ENCODE measurements around the gene SSTR3. TPM values are rescaled to one million over a fixed set of nuclear protein-coding genes. Genes with fewer than 3 reads are reported as not detected.
"Not testable (repeated sequence)": the region's sequence is repeated elsewhere in the genome, so short reads cannot be mapped to it uniquely, and the experiment has no call there.

The SSTR3 gene
- total and polyA plus RNA-seq, 4 experiments from 2014 or later, result 0.50 to 9.3 (median 4.8) TPM

DNA sequence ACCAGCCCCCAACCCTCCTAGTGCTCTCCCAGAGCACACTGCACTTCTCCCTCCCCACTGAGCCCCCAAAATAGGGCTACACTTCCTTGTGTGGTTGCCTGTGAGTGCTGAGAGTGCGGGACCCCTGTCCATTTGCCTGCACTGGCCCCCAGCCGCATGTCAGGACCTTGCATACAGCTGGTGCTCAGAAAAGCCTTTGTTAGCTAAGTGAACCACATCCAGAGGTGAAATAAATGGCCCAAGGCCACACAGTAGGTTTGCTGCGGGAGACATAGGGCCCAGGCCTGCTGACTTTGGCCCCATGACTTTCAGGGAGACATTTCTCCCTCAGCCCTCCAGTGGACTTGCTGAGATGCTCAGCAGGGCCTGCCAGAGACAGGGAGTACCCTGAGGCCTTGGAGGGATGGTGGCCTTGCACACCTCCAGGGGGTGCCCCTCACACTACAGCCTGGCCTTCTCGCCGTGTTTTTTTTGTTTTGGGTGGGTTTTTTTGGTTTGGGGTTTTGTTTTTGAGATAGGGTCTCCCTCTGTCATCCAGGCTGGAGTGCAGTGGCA is 10.2 kb downstream of the SSTR3 start:
- H3K27ac Mint-ChIP-seq, result peak overlapping the region in 5 of 7 donors; percentile 17 to 79 (median 61)

DNA sequence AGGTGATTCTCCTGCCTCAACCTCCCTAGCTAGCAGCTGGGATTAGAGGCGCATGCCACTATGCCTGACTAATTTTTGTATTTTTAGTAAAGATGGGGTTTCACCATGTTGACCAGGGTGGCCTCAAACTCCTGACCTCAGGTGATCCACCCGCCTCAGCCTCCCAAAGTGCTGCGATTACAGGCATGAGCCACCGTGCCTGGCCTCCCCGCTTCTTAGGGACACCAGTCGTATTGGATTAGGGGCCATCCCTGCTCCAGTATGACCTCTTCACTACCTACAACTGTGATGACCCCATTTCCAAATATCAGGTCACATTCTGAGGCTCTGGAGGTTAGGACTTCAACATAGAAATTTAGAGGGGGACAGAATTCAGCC is 10.8 kb downstream of the SSTR3 start:
- H3K27me3 ChIP-seq (ENCODE audit: insufficient read depth, low read length); DNase-seq; H3K9me3 Mint-ChIP-seq; intact Hi-C loops (cut with micrococcal nuclease); H3K36me3 ChIP-seq (ENCODE audit: insufficient read depth, low read length); H3K36me3 Mint-ChIP-seq; H3K4me3 ChIP-seq (ENCODE audit: low read length in 2 of 2); H3K27ac ChIP-seq (ENCODE audit: low read depth, low read length); H3K27me3 Mint-ChIP-seq; H3K4me3 Mint-ChIP-seq; H3K9me3 ChIP-seq (ENCODE audit: control insufficient read depth in 1 of 2, low read length in 2 of 2): not testable (repeated sequence)
- ChIA-PET CTCF (ENCODE audit: partially characterized antibody) (interaction anchor here (1.6 to 6.7 kb wide), 9 partner anchors 17 to 125 kb away, joined by 4 to 108 read pairs (median 62); partner anchors contain the start of genes IL2RB and RAC2), POLR2A (ENCODE audit: partially characterized antibody) (interaction anchor here (1.0 to 7.6 kb wide), 4 partner anchors 18 to 40 kb away, joined by 4 to 129 read pairs (median 110); partner anchors contain the start of gene RAC2)
- H3K4me1 ChIP-seq (ENCODE audit: insufficient read depth, low read length), result peaks cover 30% of the 10 kb centered on the region
- Mint-ChIP-seq H3K4me1 (peaks cover 8 to 21% (median 17%) of the 10 kb centered on the region in 4 donors), H3K27ac (peak overlapping the region in 1 of 7 donors; percentile 57)

More for the DNA sequence above, 10.2 kb downstream of the SSTR3 start:
- Histone ChIP-seq H3K4me1 (ENCODE audit: insufficient read depth, low read length) (peaks cover 24% of the 10 kb centered on the region), H3K36me3 (ENCODE audit: insufficient read depth, low read length) (no peaks in the 10 kb centered on the region), H3K27me3 (ENCODE audit: insufficient read depth, low read length) (no peaks in the 10 kb centered on the region), H3K4me3 (ENCODE audit: low read length in 2 of 2) (no peak overlapping the region), H3K27ac (ENCODE audit: low read depth, low read length) (no peak overlapping the region), H3K9me3 (ENCODE audit: control insufficient read depth in 1 of 2, low read length in 2 of 2) (no peaks in the 10 kb centered on the region)
- Mint-ChIP-seq H3K36me3 (peaks cover 0 to 3% of the 10 kb centered on the region in 2 donors), H3K27me3 (no peaks in the 10 kb centered on the region), H3K9me3 (no peaks in the 10 kb centered on the region), H3K4me3 (no peak overlapping the region), H3K4me1 (peaks cover 8 to 21% (median 17%) of the 10 kb centered on the region in 4 donors)
- POLR2A ChIA-PET (ENCODE audit: partially characterized antibody), result interaction anchor here (0.7 to 7.6 kb wide), 3 partner anchors 17 to 40 kb away, joined by 4 to 125 read pairs (median 4); no protein-coding TSS in a partner anchor
- CTCF ChIA-PET (ENCODE audit: partially characterized antibody), result interaction anchor here (0.7 to 6.7 kb wide), 6 partner anchors 16 to 58 kb away, joined by 3 to 108 read pairs (median 74); partner anchors contain the start of gene RAC2
- intact Hi-C loops (cut with micrococcal nuclease), result no loop called here
- DNase-seq, result no peak

DNA sequence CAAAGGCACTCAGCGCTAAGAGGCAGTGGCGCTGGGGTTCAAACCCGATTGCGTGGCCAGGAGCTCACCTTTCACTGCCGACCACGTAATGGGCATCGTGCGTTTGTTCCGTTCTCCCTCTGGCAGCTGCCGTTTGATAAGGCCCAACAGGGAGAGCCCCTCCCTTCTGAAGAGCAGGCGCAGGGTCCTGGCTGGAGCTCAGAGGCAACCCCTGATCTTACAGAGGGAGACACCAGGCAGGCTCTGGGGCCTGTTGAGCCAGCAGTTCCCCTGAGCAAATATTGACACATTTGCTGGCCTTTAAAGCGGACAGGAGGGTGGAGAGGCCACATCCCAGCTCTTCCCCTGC is 12.5 kb downstream of the SSTR3 start:
- no peaks in the 10 kb centered on the region for H3K9me3 Mint-ChIP-seq
- H3K4me1 Mint-ChIP-seq, result peaks cover 8 to 35% (median 19%) of the 10 kb centered on the region in 4 donors
- Histone ChIP-seq H3K4me3 (ENCODE audit: low read length in 2 of 2) (peak overlapping the region in 1 of 2 donors; percentile 73), H3K27ac (ENCODE audit: low read depth, low read length) (peak overlapping the region; percentile 93), H3K9me3 (ENCODE audit: control insufficient read depth in 1 of 2, low read length in 2 of 2) (no peaks in the 10 kb centered on the region), H3K27me3 (ENCODE audit: insufficient read depth, low read length) (no peaks in the 10 kb centered on the region), H3K36me3 (ENCODE audit: insufficient read depth, low read length) (no peaks in the 10 kb centered on the region), H3K4me1 (ENCODE audit: insufficient read depth, low read length) (peaks cover 34% of the 10 kb centered on the region)
- peak overlapping the region; percentile 79 to 94 (median 92) for H3K27ac Mint-ChIP-seq
- CTCF ChIA-PET (ENCODE audit: partially characterized antibody), result interaction anchor here (0.7 to 6.7 kb wide), 37 partner anchors 10 to 424 kb away, joined by 3 to 108 read pairs (median 4); partner anchors contain the start of genes CYTH4, IFT27, IL2RB and RAC2
- intact Hi-C loops (cut with micrococcal nuclease), result loop anchor here (1.0 to 10.0 kb wide), 10 partner anchors 20 to 423 kb away; partner anchors contain the start of genes IFT27 and RAC2
- no peak for DNase-seq
- peak overlapping the region; percentile 41 to 91 (median 82) for H3K4me3 Mint-ChIP-seq
- POLR2A ChIA-PET (ENCODE audit: partially characterized antibody), result interaction anchor here (0.6 to 7.6 kb wide), 31 partner anchors 10 to 1849 kb away, joined by 3 to 129 read pairs (median 5); partner anchors contain the start of genes C1QTNF6, IFT27, IL2RB and KCTD17
- no peaks in the 10 kb centered on the region for H3K27me3 Mint-ChIP-seq
- H3K36me3 Mint-ChIP-seq, result peaks cover 0 to 3% of the 10 kb centered on the region in 2 donors

DNA sequence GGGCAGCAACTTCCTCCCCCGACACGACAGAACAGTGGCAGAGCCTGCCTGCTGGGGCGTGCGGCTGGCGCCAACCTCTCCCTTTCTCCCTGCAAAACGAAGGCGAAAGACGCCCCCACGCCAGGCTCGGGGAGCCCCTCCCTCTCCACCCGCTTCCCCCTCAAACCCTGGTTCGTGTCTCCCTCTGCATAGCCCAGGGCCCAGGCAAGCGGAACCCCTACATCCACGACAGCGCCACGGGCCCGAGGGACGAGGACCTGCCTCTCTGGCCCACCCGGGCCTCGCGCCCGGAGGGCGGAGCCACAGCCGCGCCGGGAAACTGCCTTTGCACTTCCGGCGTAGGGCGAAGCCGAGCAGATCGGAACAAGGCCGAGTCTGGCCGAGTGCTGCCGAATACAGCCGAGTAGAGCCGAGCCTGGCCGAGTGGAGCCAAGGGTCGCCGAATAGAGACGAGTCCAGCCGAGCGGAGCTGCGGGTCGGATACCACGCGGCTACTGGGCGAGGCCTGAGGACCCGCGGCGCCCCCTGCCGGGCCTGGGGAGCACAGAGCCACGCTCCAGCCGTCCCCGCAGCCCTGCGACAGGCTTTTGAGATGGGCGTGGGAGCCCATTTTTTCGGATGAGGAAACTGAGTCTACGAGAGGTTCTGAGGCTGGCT is 13.0 kb downstream of the SSTR3 start:
- no peaks in the 10 kb centered on the region for H3K36me3 ChIP-seq (ENCODE audit: insufficient read depth, low read length)
- H3K27me3 ChIP-seq (ENCODE audit: insufficient read depth, low read length), result no peaks in the 10 kb centered on the region
- no peaks in the 10 kb centered on the region for H3K9me3 Mint-ChIP-seq
- no peaks in the 10 kb centered on the region for H3K27me3 Mint-ChIP-seq
- peaks cover 39% of the 10 kb centered on the region for H3K4me1 ChIP-seq (ENCODE audit: insufficient read depth, low read length)
- H3K4me1 Mint-ChIP-seq, result peaks cover 10 to 40% (median 22%) of the 10 kb centered on the region in 4 donors
- CTCF ChIA-PET (ENCODE audit: partially characterized antibody), result interaction anchor here (0.7 to 6.7 kb wide), 37 partner anchors 9 to 423 kb away, joined by 3 to 108 read pairs (median 4); partner anchors contain the start of genes CYTH4, IFT27, IL2RB and RAC2
- POLR2A ChIA-PET (ENCODE audit: partially characterized antibody), result interaction anchor here (0.6 to 7.6 kb wide), 31 partner anchors 10 to 1848 kb away, joined by 3 to 129 read pairs (median 5); partner anchors contain the start of genes C1QTNF6, IFT27, IL2RB and KCTD17
- peaks cover 0 to 3% of the 10 kb centered on the region in 2 donors for H3K36me3 Mint-ChIP-seq
- H3K4me3 ChIP-seq (ENCODE audit: low read length in 2 of 2), result peak overlapping the region; percentile 57 to 73
- peak; percentile 97 to 100 (median 99) for DNase-seq
- peak overlapping the region; percentile 79 to 91 (median 84) for H3K4me3 Mint-ChIP-seq
- intact Hi-C loops (cut with micrococcal nuclease), result loop anchor here (1.0 to 10.0 kb wide), 10 partner anchors 20 to 423 kb away; partner anchors contain the start of genes IFT27 and RAC2
- H3K27ac Mint-ChIP-seq, result peak overlapping the region; percentile 89 to 96 (median 93)
- H3K27ac ChIP-seq (ENCODE audit: low read depth, low read length), result peak overlapping the region; percentile 93
- no peaks in the 10 kb centered on the region for H3K9me3 ChIP-seq (ENCODE audit: control insufficient read depth in 1 of 2, low read length in 2 of 2)

DNA sequence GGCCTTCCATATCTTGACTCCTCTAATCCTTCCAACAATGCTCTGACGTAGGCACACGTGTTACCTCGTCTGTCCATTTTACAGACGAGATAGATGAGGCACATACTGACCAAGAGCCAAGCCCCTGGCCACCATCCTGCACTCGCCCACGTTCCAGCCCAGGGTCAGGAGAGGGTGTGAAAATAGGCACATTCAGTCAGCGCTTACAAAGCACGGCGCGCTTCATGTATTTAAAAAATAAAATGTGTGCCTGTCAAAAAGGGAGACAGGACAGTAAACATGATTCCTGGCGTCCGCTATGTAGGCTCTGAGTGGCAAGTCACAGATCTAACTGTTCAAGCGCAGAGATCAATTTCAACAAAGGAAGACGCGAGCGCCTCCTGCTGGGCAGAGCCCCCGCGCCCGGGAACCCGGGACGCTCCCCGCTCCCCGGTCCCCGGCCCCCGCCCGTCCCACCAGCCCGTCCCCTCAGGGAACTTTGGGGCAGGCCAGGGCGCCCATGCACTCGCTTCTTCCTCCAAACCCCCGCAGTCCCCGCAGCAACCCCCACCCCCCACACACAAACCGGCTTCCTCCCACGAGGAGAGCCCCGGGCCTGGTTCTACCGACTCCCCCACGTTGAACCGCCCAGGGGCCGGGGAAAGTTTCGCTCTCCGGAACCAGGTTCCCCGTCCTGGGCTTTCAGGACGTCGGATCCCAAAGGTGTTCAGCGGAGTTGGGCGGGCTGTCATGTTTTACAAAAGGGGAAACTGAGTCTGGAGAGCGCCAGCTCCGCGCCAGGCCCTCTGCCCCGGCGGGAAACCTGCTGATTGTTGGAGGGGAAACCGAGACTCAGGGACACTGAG is 13.8 kb downstream of the SSTR3 start:
- CTCF ChIA-PET (ENCODE audit: partially characterized antibody), result interaction anchor here (0.8 to 6.7 kb wide), 39 partner anchors 8 to 441 kb away, joined by 3 to 108 read pairs (median 5); partner anchors contain the start of genes CYTH4, IFT27, IL2RB and RAC2
- peaks cover 46% of the 10 kb centered on the region for H3K4me1 ChIP-seq (ENCODE audit: insufficient read depth, low read length)
- peak; percentile 82 to 87 (median 84) for DNase-seq

More for the DNA sequence above, 13.8 kb downstream of the SSTR3 start:
- Mint-ChIP-seq H3K4me3 (peak overlapping the region; percentile 79 to 91 (median 84)), H3K9me3 (no peaks in the 10 kb centered on the region), H3K27me3 (no peaks in the 10 kb centered on the region), H3K27ac (peak overlapping the region; percentile 89 to 96 (median 94)), H3K4me1 (peaks cover 18 to 47% (median 29%) of the 10 kb centered on the region in 4 donors), H3K36me3 (peaks cover 0 to 3% of the 10 kb centered on the region in 2 donors)
- intact Hi-C loops (cut with micrococcal nuclease), result loop anchor here (1.0 to 10.0 kb wide), 14 partner anchors 21 to 422 kb away; partner anchors contain the start of genes IFT27 and RAC2
- Histone ChIP-seq H3K36me3 (ENCODE audit: insufficient read depth, low read length) (no peaks in the 10 kb centered on the region), H3K9me3 (ENCODE audit: control insufficient read depth in 1 of 2, low read length in 2 of 2) (no peaks in the 10 kb centered on the region), H3K27ac (ENCODE audit: low read depth, low read length) (peak overlapping the region; percentile 93), H3K4me3 (ENCODE audit: low read length in 2 of 2) (peak overlapping the region; percentile 57 to 73), H3K27me3 (ENCODE audit: insufficient read depth, low read length) (no peaks in the 10 kb centered on the region)
- POLR2A ChIA-PET (ENCODE audit: partially characterized antibody), result interaction anchor here (0.6 to 7.6 kb wide), 29 partner anchors 11 to 529 kb away, joined by 3 to 129 read pairs (median 8); partner anchors contain the start of genes C1QTNF6, IFT27, IL2RB and KCTD17

All from CD4-positive, alpha-beta memory T cell (primary cell).